Measurements from ENCODE around the gene CYP3A5. TPM values are rescaled to one million over a fixed set of nuclear protein-coding genes. Genes with fewer than 3 reads are reported as not detected.

Gene CYP3A5
- total and polyA plus RNA-seq, 2 of the 13 experiments (the other 11 are each of a cell fraction or from before 2014, with no cell fraction given): 5.7 to 9.3 TPM

DNA sequence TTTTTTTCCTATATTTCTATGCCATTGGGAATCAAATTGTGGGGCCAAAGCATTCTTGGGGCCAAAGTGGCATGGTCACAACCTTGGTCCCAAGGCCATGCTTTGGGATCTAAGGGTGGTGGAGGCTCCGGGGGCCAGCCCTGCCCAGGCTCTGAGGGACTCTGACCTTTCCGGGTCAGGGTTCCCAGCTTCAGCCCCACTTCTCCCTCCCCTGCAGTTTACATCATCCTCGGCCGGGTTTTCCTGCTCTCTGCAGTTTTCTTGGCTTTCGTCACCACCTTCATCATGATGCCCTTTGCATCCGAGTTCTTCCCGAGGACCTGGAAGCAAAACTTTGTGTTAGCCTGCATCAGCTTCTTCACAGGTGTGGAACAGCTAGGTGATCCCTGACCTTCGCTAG lies 73.3 kb downstream of the CYP3A5 start:
- POLR2A ChIA-PET: no interaction called here
- in situ Hi-C loops (cut with HindIII; ENCODE audit: extremely low pct_ligation_motif_present, low pct_unique_long_range_greater_than_20kb) (no loop called here), intact Hi-C loops (cut with micrococcal nuclease; ENCODE audit: unreplicated experiment) (no loop called here)
- BruUV-seq (replicated peaks): no TSS peak
- Histone ChIP-seq H3K4me3 (replicated peaks in 1 of 3; ENCODE audit: insufficient read depth in 1 of 3, low read depth in 2 of 3, low read length in 3 of 3) (peak overlapping the region in 1 of 3 experiments; percentile 12; a peak in 1 of 6 replicates), H3K9me3 (ENCODE audit: low read length) (no peaks in the 10 kb centered on the region), H3K27ac (ENCODE audit: extremely low read length, insufficient read depth, low read length) (no peak overlapping the region), H4K20me1 (ENCODE audit: insufficient read depth, low read length) (no peaks in the 10 kb centered on the region), H3K4me2 (ENCODE audit: low read depth, low read length) (peak overlapping the region; percentile 57), H3K4me1 (ENCODE audit: insufficient read depth, low read length) (peaks cover 30% of the 10 kb centered on the region), H3K27me3 (ENCODE audit: control insufficient read depth in 1 of 2, insufficient read depth in 2 of 2, low read length in 2 of 2) (no peaks in the 10 kb centered on the region), H3K36me3 (replicated peaks in 1 of 2; ENCODE audit: control insufficient read depth in 1 of 2, insufficient read depth in 2 of 2, low read length in 2 of 2) (no peaks in the 10 kb centered on the region), H2AFZ (ENCODE audit: low read length) (no peak overlapping the region), H3K9ac (ENCODE audit: insufficient read depth, low read depth, low read length) (no peak overlapping the region), H3K79me2 (ENCODE audit: insufficient read depth, low read length) (no peaks in the 10 kb centered on the region)
- DNase-seq (ENCODE audit: low spot score): no peak
- WGBS (ENCODE audit: low lambda C conversion rate): 5% methylated on average over 7 of the region's 8 CpGs
- no peak for FAIRE-seq
- peak; percentile 30; the same call in 2 of the 3 replicates for ATAC-seq
- CTCF ChIA-PET (ENCODE audit: low intra/inter-chr PET ratio, low total read pairs): no interaction called here
- TF ChIP-seq, protein P1, sequence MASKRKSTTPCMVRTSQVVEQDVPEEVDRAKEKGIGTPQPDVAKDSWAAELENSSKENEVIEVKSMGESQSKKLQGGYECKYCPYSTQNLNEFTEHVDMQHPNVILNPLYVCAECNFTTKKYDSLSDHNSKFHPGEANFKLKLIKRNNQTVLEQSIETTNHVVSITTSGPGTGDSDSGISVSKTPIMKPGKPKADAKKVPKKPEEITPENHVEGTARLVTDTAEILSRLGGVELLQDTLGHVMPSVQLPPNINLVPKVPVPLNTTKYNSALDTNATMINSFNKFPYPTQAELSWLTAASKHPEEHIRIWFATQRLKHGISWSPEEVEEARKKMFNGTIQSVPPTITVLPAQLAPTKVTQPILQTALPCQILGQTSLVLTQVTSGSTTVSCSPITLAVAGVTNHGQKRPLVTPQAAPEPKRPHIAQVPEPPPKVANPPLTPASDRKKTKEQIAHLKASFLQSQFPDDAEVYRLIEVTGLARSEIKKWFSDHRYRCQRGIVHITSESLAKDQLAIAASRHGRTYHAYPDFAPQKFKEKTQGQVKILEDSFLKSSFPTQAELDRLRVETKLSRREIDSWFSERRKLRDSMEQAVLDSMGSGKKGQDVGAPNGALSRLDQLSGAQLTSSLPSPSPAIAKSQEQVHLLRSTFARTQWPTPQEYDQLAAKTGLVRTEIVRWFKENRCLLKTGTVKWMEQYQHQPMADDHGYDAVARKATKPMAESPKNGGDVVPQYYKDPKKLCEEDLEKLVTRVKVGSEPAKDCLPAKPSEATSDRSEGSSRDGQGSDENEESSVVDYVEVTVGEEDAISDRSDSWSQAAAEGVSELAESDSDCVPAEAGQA (IDR thresholded peaks at IDR 0.05; ENCODE audit: low read depth): peak; percentile 15; the same call in 1 of the 2 replicates
- TF ChIP-seq, protein P1 (CRISPR knock-in tag; IDR thresholded peaks at IDR 0.05; ENCODE audit: borderline replicate concordance): no peak
- no peak for TF ChIP-seq KLF11 (CRISPR knock-in tag; IDR thresholded peaks at IDR 0.05)
- no peak for TF ChIP-seq BORCS8-MEF2B (CRISPR knock-in tag; IDR thresholded peaks at IDR 0.05)
- TF ChIP-seq ZNF329 (CRISPR knock-in tag; IDR thresholded peaks at IDR 0.05; ENCODE audit: low read depth): no peak
- TF ChIP-seq, protein P2, sequence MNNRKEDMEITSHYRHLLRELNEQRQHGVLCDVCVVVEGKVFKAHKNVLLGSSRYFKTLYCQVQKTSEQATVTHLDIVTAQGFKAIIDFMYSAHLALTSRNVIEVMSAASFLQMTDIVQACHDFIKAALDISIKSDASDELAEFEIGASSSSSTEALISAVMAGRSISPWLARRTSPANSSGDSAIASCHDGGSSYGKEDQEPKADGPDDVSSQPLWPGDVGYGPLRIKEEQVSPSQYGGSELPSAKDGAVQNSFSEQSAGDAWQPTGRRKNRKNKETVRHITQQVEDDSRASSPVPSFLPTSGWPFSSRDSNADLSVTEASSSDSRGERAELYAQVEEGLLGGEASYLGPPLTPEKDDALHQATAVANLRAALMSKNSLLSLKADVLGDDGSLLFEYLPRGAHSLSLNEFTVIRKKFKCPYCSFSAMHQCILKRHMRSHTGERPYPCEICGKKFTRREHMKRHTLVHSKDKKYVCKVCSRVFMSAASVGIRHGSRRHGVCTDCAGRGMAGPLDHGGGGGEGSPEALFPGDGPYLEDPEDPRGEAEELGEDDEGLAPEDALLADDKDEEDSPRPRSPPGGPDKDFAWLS (CRISPR knock-in tag; IDR thresholded peaks at IDR 0.05; ENCODE audit: borderline replicate concordance): no peak
- no peak for TF ChIP-seq ZNF256 (CRISPR knock-in tag; conservative IDR thresholded peaks at IDR 0.05)
- no peak for TF ChIP-seq SRY (CRISPR knock-in tag; IDR thresholded peaks at IDR 0.05)
- TF ChIP-seq, protein P3, sequence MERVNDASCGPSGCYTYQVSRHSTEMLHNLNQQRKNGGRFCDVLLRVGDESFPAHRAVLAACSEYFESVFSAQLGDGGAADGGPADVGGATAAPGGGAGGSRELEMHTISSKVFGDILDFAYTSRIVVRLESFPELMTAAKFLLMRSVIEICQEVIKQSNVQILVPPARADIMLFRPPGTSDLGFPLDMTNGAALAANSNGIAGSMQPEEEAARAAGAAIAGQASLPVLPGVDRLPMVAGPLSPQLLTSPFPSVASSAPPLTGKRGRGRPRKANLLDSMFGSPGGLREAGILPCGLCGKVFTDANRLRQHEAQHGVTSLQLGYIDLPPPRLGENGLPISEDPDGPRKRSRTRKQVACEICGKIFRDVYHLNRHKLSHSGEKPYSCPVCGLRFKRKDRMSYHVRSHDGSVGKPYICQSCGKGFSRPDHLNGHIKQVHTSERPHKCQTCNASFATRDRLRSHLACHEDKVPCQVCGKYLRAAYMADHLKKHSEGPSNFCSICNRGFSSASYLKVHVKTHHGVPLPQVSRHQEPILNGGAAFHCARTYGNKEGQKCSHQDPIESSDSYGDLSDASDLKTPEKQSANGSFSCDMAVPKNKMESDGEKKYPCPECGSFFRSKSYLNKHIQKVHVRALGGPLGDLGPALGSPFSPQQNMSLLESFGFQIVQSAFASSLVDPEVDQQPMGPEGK (CRISPR knock-in tag; IDR thresholded peaks at IDR 0.05): peak; percentile 64; the same call in 1 of the 2 replicates
- no peak for TF ChIP-seq ZNF3 (CRISPR knock-in tag; IDR thresholded peaks at IDR 0.05)
- no peak for TF ChIP-seq SOX6 (IDR thresholded peaks at IDR 0.05)
- peak; percentile 28; the same call in 1 of the 2 replicates for TF ChIP-seq SOX6 (CRISPR knock-in tag; IDR thresholded peaks at IDR 0.05)
- TF ChIP-seq STAG1 (CRISPR knock-in tag; IDR thresholded peaks at IDR 0.05): no peak
- TF ChIP-seq ONECUT2 (CRISPR knock-in tag; IDR thresholded peaks at IDR 0.05): no peak
- 0 out of 2 replicates have a peak, but pooled peaks have one; percentile 21 for TF ChIP-seq FOSL2 (CRISPR knock-in tag; IDR thresholded peaks at IDR 0.05)
- TF ChIP-seq, protein P4, sequence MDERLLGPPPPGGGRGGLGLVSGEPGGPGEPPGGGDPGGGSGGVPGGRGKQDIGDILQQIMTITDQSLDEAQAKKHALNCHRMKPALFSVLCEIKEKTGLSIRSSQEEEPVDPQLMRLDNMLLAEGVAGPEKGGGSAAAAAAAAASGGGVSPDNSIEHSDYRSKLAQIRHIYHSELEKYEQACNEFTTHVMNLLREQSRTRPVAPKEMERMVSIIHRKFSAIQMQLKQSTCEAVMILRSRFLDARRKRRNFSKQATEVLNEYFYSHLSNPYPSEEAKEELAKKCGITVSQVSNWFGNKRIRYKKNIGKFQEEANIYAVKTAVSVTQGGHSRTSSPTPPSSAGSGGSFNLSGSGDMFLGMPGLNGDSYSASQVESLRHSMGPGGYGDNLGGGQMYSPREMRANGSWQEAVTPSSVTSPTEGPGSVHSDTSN (CRISPR knock-in tag; IDR thresholded peaks at IDR 0.05): no peak

Data from HepG2 (cell line).